ENCODE results near the gene LAMTOR3. TPM values are rescaled to one million over a fixed set of nuclear protein-coding genes. Genes with fewer than 3 reads are reported as not detected.

The LAMTOR3 gene
- total and polyA plus RNA-seq, 12 donors, result 24.2 to 103 (median 46.1) TPM

- intact Hi-C loops (cut with DNase I), result no loop called here
- Histone ChIP-seq H3K36me3 (replicated peaks in 1 of 2) (no peaks in the 10 kb centered on the region), H3K27ac (no peak overlapping the region), H3K27me3 (no peaks in the 10 kb centered on the region), H3K4me3 (no peak overlapping the region), H3K9me3 (replicated peaks in 1 of 3) (no peaks in the 10 kb centered on the region), H3K4me1 (replicated peaks in 1 of 2) (no peaks in the 10 kb centered on the region)
- no peak for DNase-seq
- 47 to 91% (median 73%) methylated on average over 2 of the region's 2 CpGs for WGBS, 4 donors
- no peak for TF ChIP-seq POLR2A (IDR thresholded peaks at IDR 0.05)
- TF ChIP-seq CTCF (IDR thresholded peaks at IDR 0.05), result no peak
These were observed 55.3 kb downstream of the LAMTOR3 start for GRCh38 chr4:99838927-99839326.

GRCh38 chr4:99835942-99836341 is 58.3 kb downstream of the LAMTOR3 start:
- no peaks in the 10 kb centered on the region for H3K27me3 ChIP-seq
- no peak for DNase-seq
- no peak overlapping the region for H3K27ac ChIP-seq
- no peaks in the 10 kb centered on the region for H3K9me3 ChIP-seq (replicated peaks in 1 of 3)
- H3K4me1 ChIP-seq (replicated peaks in 1 of 2), result no peaks in the 10 kb centered on the region
- intact Hi-C loops (cut with DNase I), result no loop called here
- H3K36me3 ChIP-seq (replicated peaks in 1 of 2), result no peaks in the 10 kb centered on the region
- TF ChIP-seq CTCF (IDR thresholded peaks at IDR 0.05) (no peak), POLR2A (IDR thresholded peaks at IDR 0.05) (no peak)
- 91 to 98% (median 95%) methylated on average over 2 of the region's 2 CpGs for WGBS, 4 donors
- no peak overlapping the region for H3K4me3 ChIP-seq

GRCh38 chr4:99834569-99834968 is 59.7 kb downstream of the LAMTOR3 start:
- 91 to 95% (median 93%) methylated on average over 7 of the region's 7 CpGs for whole genome bisulfite sequencing, 4 donors
- intact Hi-C loops (cut with DNase I), result no loop called here
- H3K9me3 ChIP-seq (replicated peaks in 1 of 3), result no peaks in the 10 kb centered on the region
- H3K4me3 ChIP-seq, result no peak overlapping the region
- no peaks in the 10 kb centered on the region for H3K36me3 ChIP-seq (replicated peaks in 1 of 2)
- no peaks in the 10 kb centered on the region for H3K27me3 ChIP-seq
- H3K27ac ChIP-seq, result no peak overlapping the region
- TF ChIP-seq POLR2A (IDR thresholded peaks at IDR 0.05) (no peak), CTCF (IDR thresholded peaks at IDR 0.05) (no peak)
- DNase-seq, result no peak
- no peaks in the 10 kb centered on the region for H3K4me1 ChIP-seq (replicated peaks in 1 of 2)

GRCh38 chr4:99833756-99834155 is 60.5 kb downstream of the LAMTOR3 start:
- no peak for DNase-seq
- no peaks in the 10 kb centered on the region for H3K27me3 ChIP-seq
- intact Hi-C loops (cut with DNase I), result no loop called here
- no peaks in the 10 kb centered on the region for H3K36me3 ChIP-seq (replicated peaks in 1 of 2)
- no peak for TF ChIP-seq CTCF (IDR thresholded peaks at IDR 0.05)
- TF ChIP-seq POLR2A (IDR thresholded peaks at IDR 0.05), result no peak
- H3K9me3 ChIP-seq (replicated peaks in 1 of 3), result no peaks in the 10 kb centered on the region
- no peak overlapping the region for H3K4me3 ChIP-seq
- WGBS, 4 donors, result 80 to 96% (median 88%) methylated on average over 5 of the region's 5 CpGs
- H3K4me1 ChIP-seq (replicated peaks in 1 of 2), result no peaks in the 10 kb centered on the region
- no peak overlapping the region for H3K27ac ChIP-seq

Data from adrenal gland (tissue), 12 donors.